Measurements from ENCODE around the gene TRPV3. TPM values are rescaled to one million over a fixed set of nuclear protein-coding genes. Genes with fewer than 3 reads are reported as not detected.

TRPV3 gene
- total RNA-seq, 2 experiments from 2014 or later = 0.25 to 0.67 TPM

DNA sequence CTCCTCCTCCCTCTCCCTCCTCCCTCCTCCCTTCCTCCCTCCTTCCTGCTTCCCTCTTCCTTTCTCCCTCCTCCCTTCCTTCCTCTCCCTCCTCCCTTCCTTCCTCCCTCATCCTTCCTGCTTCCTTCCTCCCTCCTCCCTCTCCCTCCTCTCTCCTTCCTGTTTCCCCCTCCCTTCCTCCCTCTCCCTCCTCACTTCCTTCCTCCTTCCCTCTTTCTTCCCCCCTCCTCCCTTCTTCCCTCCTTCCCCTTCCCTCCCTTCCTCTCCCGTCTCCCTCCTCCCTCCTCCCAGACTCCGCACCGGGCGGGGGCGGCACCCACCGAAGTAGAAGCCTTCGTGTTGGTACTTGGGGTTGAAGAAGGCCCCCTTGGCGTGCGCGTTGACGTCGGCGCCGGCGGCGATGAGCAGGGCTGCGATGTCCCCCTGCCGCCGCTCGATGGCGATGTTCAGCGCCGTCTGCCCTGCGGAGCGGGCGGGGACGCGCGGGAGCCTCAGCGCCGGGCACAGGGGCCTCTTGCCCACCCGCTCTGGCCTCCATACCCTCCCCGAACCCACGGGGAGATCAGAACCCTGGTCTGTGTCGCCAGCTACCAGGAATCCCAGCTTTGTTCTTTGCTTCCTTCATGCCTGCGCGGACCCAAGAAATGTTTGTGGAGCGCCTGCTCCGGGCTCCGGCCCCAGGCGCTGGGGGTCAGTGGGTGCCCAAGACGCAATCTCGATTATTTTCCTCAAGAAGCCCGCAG, 22.2 kb downstream of the TRPV3 start:
- H3K9me3 Mint-ChIP-seq = no peaks in the 10 kb centered on the region
- DNase-seq (peak; percentile 82), ATAC-seq (peak; percentile 98)
- H3K4me1 Mint-ChIP-seq (ENCODE audit: low read depth) = peaks cover 7% of the 10 kb centered on the region
- intact Hi-C loops (cut with micrococcal nuclease) = no loop called here
- H3K36me3 Mint-ChIP-seq (ENCODE audit: low read depth) = no peaks in the 10 kb centered on the region
- peak overlapping the region; percentile 49 for H3K27ac Mint-ChIP-seq
- TF ChIP-seq, protein P1, sequence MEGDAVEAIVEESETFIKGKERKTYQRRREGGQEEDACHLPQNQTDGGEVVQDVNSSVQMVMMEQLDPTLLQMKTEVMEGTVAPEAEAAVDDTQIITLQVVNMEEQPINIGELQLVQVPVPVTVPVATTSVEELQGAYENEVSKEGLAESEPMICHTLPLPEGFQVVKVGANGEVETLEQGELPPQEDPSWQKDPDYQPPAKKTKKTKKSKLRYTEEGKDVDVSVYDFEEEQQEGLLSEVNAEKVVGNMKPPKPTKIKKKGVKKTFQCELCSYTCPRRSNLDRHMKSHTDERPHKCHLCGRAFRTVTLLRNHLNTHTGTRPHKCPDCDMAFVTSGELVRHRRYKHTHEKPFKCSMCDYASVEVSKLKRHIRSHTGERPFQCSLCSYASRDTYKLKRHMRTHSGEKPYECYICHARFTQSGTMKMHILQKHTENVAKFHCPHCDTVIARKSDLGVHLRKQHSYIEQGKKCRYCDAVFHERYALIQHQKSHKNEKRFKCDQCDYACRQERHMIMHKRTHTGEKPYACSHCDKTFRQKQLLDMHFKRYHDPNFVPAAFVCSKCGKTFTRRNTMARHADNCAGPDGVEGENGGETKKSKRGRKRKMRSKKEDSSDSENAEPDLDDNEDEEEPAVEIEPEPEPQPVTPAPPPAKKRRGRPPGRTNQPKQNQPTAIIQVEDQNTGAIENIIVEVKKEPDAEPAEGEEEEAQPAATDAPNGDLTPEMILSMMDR (IDR thresholded peaks at IDR 0.05) = peak; percentile 73
- H3K27me3 Mint-ChIP-seq = peaks cover 2% of the 10 kb centered on the region
- CTCF ChIA-PET = interaction anchor here (1.2 to 1.6 kb wide), 3 partner anchors 37 to 112 kb away, joined by 3 to 9 read pairs (median 3); partner anchors contain the start of genes CTNS and SHPK
- H3K4me3 Mint-ChIP-seq = peak overlapping the region; percentile 58
- POLR2A ChIA-PET = interaction anchor here (1.0 kb wide), 1 partner anchor 785 kb away, joined by 3 read pairs; no protein-coding TSS in a partner anchor

DNA sequence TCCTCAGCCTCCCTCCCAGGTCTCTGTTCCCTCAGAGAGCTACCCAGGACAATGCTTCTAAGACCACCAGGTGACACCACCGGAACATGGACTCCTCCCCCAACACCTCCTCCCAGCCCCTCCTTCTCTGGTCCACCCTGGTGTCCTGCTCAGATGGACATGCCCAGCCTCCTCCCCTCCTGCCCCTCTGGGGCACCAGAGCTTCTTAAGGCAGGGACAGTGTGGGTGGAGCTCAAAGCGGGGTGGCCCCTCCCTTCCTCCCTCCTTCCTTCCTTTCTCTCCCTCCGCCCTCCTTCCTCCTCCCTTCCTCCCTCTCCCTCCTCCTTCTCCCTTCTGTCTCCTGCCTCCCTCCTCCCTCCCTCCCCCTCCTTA, 22.7 kb downstream of the TRPV3 start:
- ATAC-seq = peak; percentile 49
- Mint-ChIP-seq H3K4me3 (peak overlapping the region; percentile 8), H3K4me1 (ENCODE audit: low read depth) (peaks cover 4% of the 10 kb centered on the region), H3K27ac (no peak overlapping the region), H3K36me3 (ENCODE audit: low read depth) (no peaks in the 10 kb centered on the region), H3K27me3 (peaks cover 2% of the 10 kb centered on the region), H3K9me3 (no peaks in the 10 kb centered on the region)
- POLR2A ChIA-PET = interaction anchor here (0.8 to 1.0 kb wide), 2 partner anchors 11 to 784 kb away, joined by 3 to 4 read pairs; no protein-coding TSS in a partner anchor
- TF ChIP-seq, protein P1 (IDR thresholded peaks at IDR 0.05) = no peak
- peak; percentile 43 for DNase-seq
- CTCF ChIA-PET = no interaction called here
- intact Hi-C loops (cut with micrococcal nuclease) = no loop called here

DNA sequence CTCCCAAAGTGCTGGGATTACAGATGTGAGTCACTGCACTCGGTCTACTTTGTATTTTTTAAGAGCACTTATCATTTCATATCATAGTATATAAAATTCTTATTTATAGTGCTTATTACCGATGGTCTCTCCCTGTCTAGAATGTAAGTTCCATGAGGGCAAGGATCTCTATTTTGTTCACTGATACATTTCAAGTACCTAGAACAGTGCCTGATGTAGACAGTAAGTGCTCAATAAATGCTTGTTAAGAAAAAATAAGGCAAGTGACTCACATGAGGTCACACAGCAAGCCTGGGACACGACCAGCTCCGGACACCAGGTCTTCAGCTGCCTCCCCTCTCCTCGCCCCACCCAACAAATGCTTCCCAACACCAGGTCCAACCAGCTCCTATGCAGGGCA, 23.9 kb downstream of the TRPV3 start:
- Mint-ChIP-seq H3K4me1 (ENCODE audit: low read depth) (peaks cover 4% of the 10 kb centered on the region), H3K27ac (no peak overlapping the region), H3K4me3 (no peak overlapping the region), H3K9me3 (no peaks in the 10 kb centered on the region), H3K27me3 (peaks cover 2% of the 10 kb centered on the region), H3K36me3 (ENCODE audit: low read depth) (no peaks in the 10 kb centered on the region)
- no peak for ATAC-seq
- intact Hi-C loops (cut with micrococcal nuclease) = no loop called here
- DNase-seq = no peak
- CTCF ChIA-PET = interaction anchor here (0.9 kb wide), 1 partner anchor 485 kb away, joined by 3 read pairs; no protein-coding TSS in a partner anchor
- TF ChIP-seq, protein P1 (IDR thresholded peaks at IDR 0.05) = no peak
- POLR2A ChIA-PET = no interaction called here

DNA sequence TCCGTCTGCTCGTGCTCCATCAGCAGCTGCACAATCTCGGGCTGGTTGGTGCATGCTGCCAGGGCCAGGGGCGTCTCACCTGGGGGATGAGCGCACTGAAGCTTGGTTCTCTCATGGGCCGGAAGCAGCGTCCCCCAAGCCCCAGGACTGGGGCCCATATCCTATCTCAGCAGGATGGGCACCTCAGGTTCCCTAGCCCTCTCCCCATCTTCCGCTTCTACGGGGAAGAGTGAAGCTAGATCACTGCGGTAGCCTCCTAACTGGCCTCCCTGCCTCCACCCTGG, 24.8 kb downstream of the TRPV3 start:
- no peak for DNase-seq
- Mint-ChIP-seq H3K36me3 (ENCODE audit: low read depth) (no peaks in the 10 kb centered on the region), H3K4me1 (ENCODE audit: low read depth) (peaks cover 4% of the 10 kb centered on the region), H3K4me3 (no peak overlapping the region), H3K9me3 (no peaks in the 10 kb centered on the region), H3K27ac (no peak overlapping the region), H3K27me3 (peaks cover 2% of the 10 kb centered on the region)
- ChIA-PET CTCF (no interaction called here), POLR2A (no interaction called here)
- TF ChIP-seq, protein P1 (IDR thresholded peaks at IDR 0.05) = no peak
- intact Hi-C loops (cut with micrococcal nuclease) = no loop called here
- no peak for ATAC-seq

DNA sequence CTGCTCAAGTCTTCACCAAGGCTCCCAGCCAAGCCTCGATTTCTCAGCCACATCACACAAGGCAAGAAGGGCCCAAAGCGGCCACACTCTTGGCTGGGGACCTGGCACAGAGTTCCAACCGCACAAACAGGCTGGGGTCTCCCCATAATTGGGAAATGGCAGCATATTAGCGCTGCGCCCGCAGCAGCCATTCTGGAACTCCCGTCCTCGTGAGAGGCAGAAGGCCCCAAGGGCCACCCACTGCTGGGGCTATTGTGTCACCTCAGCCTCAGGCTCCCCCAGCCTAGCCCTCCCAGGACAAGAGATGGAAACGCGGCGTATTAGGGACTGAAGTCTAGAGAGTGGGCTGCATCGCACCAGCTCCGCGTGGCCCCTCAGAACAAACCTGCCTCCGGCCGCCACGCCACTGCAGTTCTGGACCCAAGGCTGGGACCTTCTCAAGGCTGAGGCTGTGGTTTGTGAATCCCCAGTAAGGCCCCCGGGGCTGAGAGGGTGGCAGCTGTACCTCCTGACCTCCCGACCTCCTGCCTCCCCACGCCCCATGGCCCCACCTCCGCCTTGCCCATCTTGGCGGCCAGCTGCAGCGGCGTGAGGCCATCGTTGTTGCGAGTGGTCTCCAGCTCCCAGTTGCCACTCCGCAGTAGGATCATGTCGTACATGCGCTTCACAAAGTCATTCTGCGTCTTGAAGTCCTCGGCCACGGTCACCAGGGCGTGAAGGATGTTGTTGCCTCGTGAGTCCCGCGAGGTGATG, 25.3 kb downstream of the TRPV3 start:
- intact Hi-C loops (cut with micrococcal nuclease) = no loop called here
- Mint-ChIP-seq H3K36me3 (ENCODE audit: low read depth) (no peaks in the 10 kb centered on the region), H3K4me3 (no peak overlapping the region), H3K27ac (no peak overlapping the region), H3K27me3 (peaks cover 2% of the 10 kb centered on the region), H3K4me1 (ENCODE audit: low read depth) (peaks cover 4% of the 10 kb centered on the region), H3K9me3 (no peaks in the 10 kb centered on the region)
- ChIA-PET CTCF (no interaction called here), POLR2A (no interaction called here)
- no peak for ATAC-seq
- TF ChIP-seq, protein P1 (IDR thresholded peaks at IDR 0.05) = no peak
- no peak for DNase-seq

All from activated CD8-positive, alpha-beta T cell treated with anti-CD3 and anti-CD28 coated beads for 36 hours (primary cell).